Adipose tissue (tissue), 3 donors: ENCODE results near the gene SLC52A1. TPM values are rescaled to one million over a fixed set of nuclear protein-coding genes. Genes with fewer than 3 reads are reported as not detected.

Experiments
- H3K27ac ChIP-seq: one replicate; pipeline ENCODE4 v1.5.1; 2013; ENCODE audit warnings: low read depth, low read length
- WGBS, 3 donors: extraction: QIAGEN DNeasy Blood & Tissue Kit; methylation state at CpG; one replicate each; pipeline ENCODE4 v1.1.7; 2013; 5-methylcytosine and 5-hydroxymethylcytosine counted together
- polyA plus RNA-seq, 3 donors: library from polyadenylated mRNA; stranded (reverse); fragments of 200-250 nt; gene quantifications; one replicate each; pipeline ENCODE4 v1.2.3, GENCODE V29; 2013
- donor health status: healthy with polysubstance abuse.
- donor health status: Bipolar disorder and iron deficiency.
- donor health status: healthy.

The SLC52A1 gene
- polyA plus RNA-seq, 3 donors, result not detected

DNA sequence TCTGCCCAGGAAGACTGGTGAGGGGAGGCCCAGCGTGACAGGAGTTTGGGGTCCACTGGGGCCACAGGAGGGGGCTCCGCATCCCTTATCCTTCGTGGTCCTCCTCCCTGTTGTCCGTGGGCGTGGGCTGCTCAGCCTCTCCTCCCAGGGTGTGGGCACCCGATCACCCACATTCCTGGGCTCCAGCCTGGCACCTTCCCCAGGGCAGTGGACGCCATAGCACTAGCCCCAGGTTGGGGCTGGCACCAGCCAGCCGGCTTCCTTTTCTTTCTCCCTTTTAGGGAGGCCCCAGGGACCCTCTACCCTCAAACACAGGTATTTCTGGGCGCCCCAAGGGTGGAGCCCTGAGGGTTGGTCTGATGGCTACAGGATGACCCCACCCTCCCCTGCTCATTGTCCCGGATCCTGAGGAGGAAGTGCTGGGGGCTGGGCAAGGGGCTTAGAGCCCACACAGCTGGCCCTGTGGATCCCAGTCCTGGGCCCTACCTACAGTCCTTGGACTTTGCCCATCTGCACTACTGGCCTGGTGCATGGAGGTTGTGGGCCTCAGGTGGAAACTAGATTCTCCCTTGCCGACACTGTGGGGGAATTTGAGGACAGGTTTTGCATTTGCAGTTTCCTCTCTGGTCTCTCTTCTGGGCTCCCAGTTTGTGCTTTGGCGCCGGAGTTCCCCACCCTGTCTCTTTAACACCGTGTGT lies 36.3 kb downstream of the SLC52A1 start:
- WGBS, 3 donors, result 12 to 30% (median 20%) methylated on average over 14 of the region's 14 CpGs

DNA sequence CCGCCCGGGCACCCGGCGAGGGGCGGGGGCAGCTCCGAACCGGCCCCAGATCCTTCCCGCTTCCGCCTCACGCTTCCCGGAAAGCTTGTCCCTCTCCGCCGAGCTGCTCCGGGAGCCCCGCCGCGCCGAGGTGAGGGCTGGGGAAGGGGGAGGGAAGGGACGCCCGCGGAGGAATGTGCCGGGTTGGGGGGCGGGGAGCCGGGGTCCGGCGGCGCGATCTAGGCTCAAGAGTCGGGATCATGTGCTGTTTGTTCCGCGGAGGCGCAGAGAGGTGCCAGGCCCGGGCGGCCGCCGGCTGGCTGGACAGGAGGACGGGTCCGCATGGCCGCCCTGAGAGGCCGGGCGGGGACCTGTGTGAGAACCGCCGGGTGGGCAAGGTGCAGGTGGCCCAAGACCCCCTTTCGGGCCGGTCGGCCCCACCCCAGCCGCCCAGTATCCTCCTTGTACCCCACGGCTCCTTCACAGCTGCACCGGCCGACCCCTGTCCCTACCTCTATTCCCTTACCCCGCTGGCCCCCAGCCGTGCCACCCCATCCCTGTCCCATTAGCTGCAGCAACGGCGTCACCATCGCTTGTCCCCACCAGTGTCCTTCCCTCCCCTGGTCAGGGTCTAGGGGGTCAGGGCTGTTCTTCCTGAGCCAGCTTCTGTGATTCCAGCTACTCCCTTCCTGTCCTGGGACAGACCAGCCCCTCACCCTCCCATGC lies 37.0 kb downstream of the SLC52A1 start:
- 1 to 2% (median 2%) methylated on average over 42 to 55 of the region's 55 CpGs for WGBS, 3 donors
- no peak overlapping the region for H3K27ac ChIP-seq

More for the DNA sequence above, 36.3 kb downstream of the SLC52A1 start:
- no peak overlapping the region for H3K27ac ChIP-seq

- peak within 1 kb of the TSS; percentile 54 for H3K27ac ChIP-seq
- WGBS, 3 donors, result 0 to 1% (median 1%) methylated on average over 66 to 93 of the region's 93 CpGs
Measured at GRCh38 chr17:4997302-4998026, 37.8 kb downstream of the SLC52A1 start, which contains the start of the genes INCA1 and KIF1C. Gene INCA1 (minus strand): TSS chr17:4997522. CDS start chr17:4994437, 3,085 bp downstream. Gene KIF1C (plus strand): TSS chr17:4997950. CDS start chr17:5000247, 2,297 bp downstream.

- WGBS, 3 donors, result 78 to 86% (median 84%) methylated on average over 6 of the region's 6 CpGs
- no peak overlapping the region for H3K27ac ChIP-seq
Measured at GRCh38 chr17:4994081-4994595, 41.1 kb downstream of the SLC52A1 start.

DNA sequence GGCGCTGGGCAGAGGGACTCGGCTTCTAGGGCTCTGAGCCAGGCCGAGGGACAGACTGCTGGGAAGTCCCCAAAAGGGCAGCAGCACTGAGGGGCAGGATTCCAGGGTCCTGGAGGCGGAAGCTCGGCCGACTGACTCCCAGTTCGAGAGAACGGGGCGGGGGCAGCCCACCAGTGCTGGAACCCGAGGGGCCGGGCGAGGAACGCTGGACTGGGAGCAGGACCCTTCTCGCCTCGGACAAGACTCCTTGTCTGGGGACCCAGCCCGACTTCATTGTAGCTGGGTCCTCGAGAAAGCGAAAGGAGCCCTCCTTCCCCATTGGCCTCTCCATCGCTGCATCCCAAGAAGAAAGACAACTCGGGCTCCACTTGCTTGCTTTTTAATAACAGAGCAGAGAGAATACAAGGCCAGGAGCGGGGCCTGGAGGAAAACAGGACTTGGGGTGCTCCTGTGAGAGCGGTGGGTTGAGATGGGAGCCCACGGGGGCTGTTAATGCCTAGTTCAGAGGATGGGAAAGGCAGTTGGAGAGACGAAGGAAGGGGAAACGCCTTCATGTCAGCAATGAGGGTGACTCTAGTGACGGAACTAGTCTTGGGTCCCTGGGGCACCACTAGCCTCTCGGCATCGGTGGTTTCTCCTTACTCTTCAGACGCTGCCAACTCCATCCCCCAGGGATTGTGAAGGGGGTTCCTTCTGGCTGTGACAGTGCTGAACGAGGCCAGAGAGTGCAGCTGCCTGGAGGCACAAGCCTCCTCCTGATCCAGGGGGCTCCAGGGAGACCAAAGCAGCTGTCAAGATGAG lies 47.3 kb downstream of the SLC52A1 start:
- WGBS, 3 donors, result 1 to 7% (median 1%) methylated on average over 29 to 30 of the region's 30 CpGs
- H3K27ac ChIP-seq, result peak overlapping the region; percentile 56

- WGBS, 3 donors, result 0 to 2% (median 1%) methylated on average over 58 to 78 of the region's 78 CpGs
- peak within 1 kb of the TSS; percentile 56 for H3K27ac ChIP-seq
Measured at GRCh38 chr17:4986951-4987766, 48.1 kb downstream of the SLC52A1 start, which contains the start of gene CAMTA2. Gene CAMTA2 (minus strand): TSS chr17:4987675. CDS start chr17:4986222, 1,453 bp downstream.

GRCh38 chr17:4986403-4986802 lies 48.8 kb downstream of the SLC52A1 start:
- 24 to 30% (median 29%) methylated on average over 5 of the region's 5 CpGs for WGBS, 3 donors
- H3K27ac ChIP-seq, result no peak overlapping the region

Other genes starting within 250 kb of the SLC52A1 start
- 1 to 10 TPM in 2 of 3 donors, under 1 TPM in 1; 0.48 to 4.7 (median 2.1) TPM for gene VMO1, start 249.1 kb downstream of the SLC52A1 start, polyA plus RNA-seq
- under 1 TPM in 1 of 3 donors, not detected in 2; 0.12 TPM for gene GLTPD2, start 246.5 kb downstream of the SLC52A1 start, polyA plus RNA-seq
- 100 to 1,000 TPM in 2 of 3 donors, 10 to 100 TPM in 1; 81.5 to 182 (median 181) TPM for gene PSMB6, start 239.3 kb downstream of the SLC52A1 start, polyA plus RNA-seq
- 10 to 100 TPM; 14.4 to 32.1 (median 16.0) TPM for gene PLD2, start 228.3 kb downstream of the SLC52A1 start, polyA plus RNA-seq
- gene MINK1, start 202.1 kb downstream of the SLC52A1 start, polyA plus RNA-seq, result 10 to 100 TPM; 25.8 to 52.9 (median 30.0) TPM
- 1 to 10 TPM; 1.4 to 2.9 (median 2.6) TPM for gene C17orf107, start 135.9 kb downstream of the SLC52A1 start, polyA plus RNA-seq
- 1 to 10 TPM; 1.2 to 3.1 (median 1.8) TPM for gene CHRNE, start 132.3 kb downstream of the SLC52A1 start, polyA plus RNA-seq
- gene GP1BA, start 103.1 kb downstream of the SLC52A1 start, polyA plus RNA-seq, result under 1 TPM in 2 of 3 donors, not detected in 1; 0.04 to 0.05 TPM
- gene SLC25A11, start 95.4 kb downstream of the SLC52A1 start, polyA plus RNA-seq, result 10 to 100 TPM; 25.6 to 68.6 (median 49.6) TPM
- gene RNF167, start 95.2 kb downstream of the SLC52A1 start, polyA plus RNA-seq, result 100 to 1,000 TPM in 1 of 3 donors, 10 to 100 TPM in 2; 60.2 to 111 (median 79.2) TPM
- gene PFN1, start 86.9 kb downstream of the SLC52A1 start, polyA plus RNA-seq, result 1,000 to 10,000 TPM in 1 of 3 donors, 100 to 1,000 TPM in 2; 270 to 1,173 (median 475) TPM
- 10 to 100 TPM in 1 of 3 donors, 1 to 10 TPM in 2; 5.1 to 13.5 (median 6.4) TPM for gene ENO3, start 84.3 kb downstream of the SLC52A1 start, polyA plus RNA-seq
- 10 to 100 TPM; 34.0 to 73.9 (median 73.1) TPM for gene SPAG7, start 67.6 kb downstream of the SLC52A1 start, polyA plus RNA-seq
- gene CAMTA2, start 47.8 kb downstream of the SLC52A1 start, polyA plus RNA-seq, result 10 to 100 TPM; 23.2 to 78.6 (median 60.5) TPM
- 1 to 10 TPM in 2 of 3 donors, under 1 TPM in 1; 0.47 to 1.6 (median 1.1) TPM for gene INCA1, start 37.9 kb downstream of the SLC52A1 start, polyA plus RNA-seq
- 100 to 1,000 TPM in 1 of 3 donors, 10 to 100 TPM in 2; 36.0 to 113 (median 78.9) TPM for gene KIF1C, start 37.5 kb downstream of the SLC52A1 start, polyA plus RNA-seq
- gene ZFP3, start 43.0 kb upstream of the SLC52A1 start, polyA plus RNA-seq, result 1 to 10 TPM; 1.0 to 2.1 (median 1.8) TPM
- 1 to 10 TPM; 3.6 to 4.3 (median 4.1) TPM for gene ZNF232, start 76.5 kb upstream of the SLC52A1 start, polyA plus RNA-seq
- gene USP6, start 80.6 kb upstream of the SLC52A1 start, polyA plus RNA-seq, result under 1 TPM; 0.03 to 0.11 (median 0.03) TPM
- gene ZNF594, start 156.4 kb upstream of the SLC52A1 start, polyA plus RNA-seq, result 1 to 10 TPM; 1.2 to 1.5 (median 1.3) TPM
- 1 to 10 TPM in 1 of 3 donors, under 1 TPM in 1, not detected in 1; 0.98 to 2.2 TPM for gene SCIMP, start 199.4 kb upstream of the SLC52A1 start, polyA plus RNA-seq
- 10 to 100 TPM in 2 of 3 donors, 1 to 10 TPM in 1; 7.9 to 31.4 (median 23.8) TPM for gene RABEP1, start 246.9 kb upstream of the SLC52A1 start, polyA plus RNA-seq